Subcutaneous abdominal adipose tissue (tissue), 5 donors: ENCODE measurements around the gene YDJC.
"Not testable (repeated sequence)": the region's sequence is repeated elsewhere in the genome, so short reads cannot be mapped to it uniquely, and the experiment has no call there.

Experiments used
- H3K27ac ChIP-seq: one replicate; pipeline ENCODE4 v1.7.0; 2013; ENCODE audit warnings: low read depth, mild to moderate bottlenecking, inconsistent platforms, low read length, moderate library complexity
- H3K27me3 ChIP-seq, 5 donors: one replicate each; pipeline ENCODE4 v1.7.0; 2013; ENCODE audit warnings: low read length in 5 of 5, inconsistent platforms in 1 of 5; ENCODE audit not compliant: control insufficient read depth in 5 of 5, insufficient read depth in 4 of 5
- H3K36me3 ChIP-seq, 5 donors: one replicate each; pipeline ENCODE4 v1.7.0; 2013; ENCODE audit warnings: low read length in 5 of 5; ENCODE audit not compliant: control insufficient read depth in 5 of 5, insufficient read depth in 5 of 5
- H3K4me1 ChIP-seq, 5 donors: one replicate each; pipeline ENCODE4 v1.7.0; 2013; ENCODE audit warnings: low read length in 5 of 5, mild to moderate bottlenecking in 3 of 5, moderate library complexity in 1 of 5; ENCODE audit not compliant: control insufficient read depth in 5 of 5, insufficient read depth in 5 of 5
- H3K4me3 ChIP-seq, 5 donors: one replicate each; pipeline ENCODE4 v1.7.0; 2013; ENCODE audit warnings: low read length in 5 of 5, low read depth in 1 of 5
- H3K9ac ChIP-seq, 5 donors: one replicate each; pipeline ENCODE4 v1.7.0; 2013; ENCODE audit warnings: low read length in 5 of 5, mild to moderate bottlenecking in 4 of 5, moderate library complexity in 3 of 5
- H3K9me3 ChIP-seq, 5 donors: one replicate each; pipeline ENCODE4 v1.7.0; 2013; ENCODE audit warnings: low read length in 5 of 5; ENCODE audit not compliant: control insufficient read depth in 5 of 5
- donor health status: healthy.
- donor health status: healthy.
- donor health status: healthy.
- donor health status: healthy.
- donor health status: healthy.

YDJC gene

GRCh38 chr22:21592422-21592821 lies 37.4 kb downstream of the YDJC start:
- H3K27me3 ChIP-seq = no peaks in the 10 kb centered on the region
- H3K27ac ChIP-seq = no peak overlapping the region
- H3K9me3 ChIP-seq = no peaks in the 10 kb centered on the region
- no peak overlapping the region for H3K4me3 ChIP-seq
- peaks cover 2 to 63% (median 52%) of the 10 kb centered on the region in 5 donors for H3K4me1 ChIP-seq
- H3K9ac ChIP-seq = no peak overlapping the region
- H3K36me3 ChIP-seq = peaks cover 3 to 44% (median 33%) of the 10 kb centered on the region in 5 donors

DNA sequence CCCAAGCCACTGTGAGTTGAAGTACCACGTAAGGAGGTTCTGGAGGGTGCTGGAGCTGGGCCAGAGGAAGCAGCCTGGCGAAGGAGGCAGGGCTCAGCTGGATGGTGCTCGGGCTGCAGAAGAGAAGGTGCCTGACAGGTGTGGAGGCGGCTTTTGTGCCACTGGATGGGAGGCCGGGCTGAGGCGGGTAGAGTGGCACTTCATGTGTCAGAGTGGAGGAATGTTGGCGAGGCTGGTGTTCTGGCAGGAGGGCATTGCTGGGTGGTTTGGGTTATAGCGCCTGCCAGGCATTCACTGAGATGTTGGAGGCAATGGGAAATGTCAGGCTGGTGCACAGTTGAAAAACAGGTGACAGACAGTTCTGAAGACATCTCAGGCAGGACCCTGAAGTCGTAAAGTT lies 38.1 kb downstream of the YDJC start:
- Histone ChIP-seq H3K4me3 (no peak overlapping the region), H3K9me3 (no peaks in the 10 kb centered on the region), H3K36me3 (peaks cover 3 to 41% (median 33%) of the 10 kb centered on the region in 5 donors), H3K9ac (no peak overlapping the region), H3K4me1 (peaks cover 2 to 64% (median 53%) of the 10 kb centered on the region in 5 donors), H3K27me3 (no peaks in the 10 kb centered on the region), H3K27ac (no peak overlapping the region)

- Histone ChIP-seq H3K36me3 (peaks cover 3 to 38% (median 31%) of the 10 kb centered on the region in 5 donors), H3K9me3 (no peaks in the 10 kb centered on the region), H3K27ac (no peak overlapping the region), H3K9ac (no peak overlapping the region), H3K27me3 (no peaks in the 10 kb centered on the region), H3K4me1 (peaks cover 2 to 64% (median 53%) of the 10 kb centered on the region in 5 donors), H3K4me3 (no peak overlapping the region)
These were observed 38.8 kb downstream of the YDJC start for GRCh38 chr22:21590809-21591641.

- Histone ChIP-seq H3K4me1 (peaks cover 2 to 54% (median 43%) of the 10 kb centered on the region in 5 donors), H3K27me3 (no peaks in the 10 kb centered on the region), H3K36me3 (peaks cover 3 to 29% (median 20%) of the 10 kb centered on the region in 5 donors)
These were observed 40.4 kb downstream of the YDJC start for GRCh38 chr22:21589396-21589795.

GRCh38 chr22:21587803-21588611 lies 41.8 kb downstream of the YDJC start:
- Histone ChIP-seq H3K9ac (no peak overlapping the region), H3K27me3 (no peaks in the 10 kb centered on the region), H3K9me3 (no peaks in the 10 kb centered on the region), H3K4me3 (no peak overlapping the region), H3K36me3 (peaks cover 0 to 19% (median 6%) of the 10 kb centered on the region in 5 donors), H3K27ac (no peak overlapping the region), H3K4me1 (peaks cover 2 to 48% (median 35%) of the 10 kb centered on the region in 5 donors)

More at GRCh38 chr22:21589396-21589795, 40.4 kb downstream of the YDJC start:
- Histone ChIP-seq H3K9ac (no peak overlapping the region), H3K9me3 (no peaks in the 10 kb centered on the region), H3K4me3 (no peak overlapping the region), H3K27ac (no peak overlapping the region)

DNA sequence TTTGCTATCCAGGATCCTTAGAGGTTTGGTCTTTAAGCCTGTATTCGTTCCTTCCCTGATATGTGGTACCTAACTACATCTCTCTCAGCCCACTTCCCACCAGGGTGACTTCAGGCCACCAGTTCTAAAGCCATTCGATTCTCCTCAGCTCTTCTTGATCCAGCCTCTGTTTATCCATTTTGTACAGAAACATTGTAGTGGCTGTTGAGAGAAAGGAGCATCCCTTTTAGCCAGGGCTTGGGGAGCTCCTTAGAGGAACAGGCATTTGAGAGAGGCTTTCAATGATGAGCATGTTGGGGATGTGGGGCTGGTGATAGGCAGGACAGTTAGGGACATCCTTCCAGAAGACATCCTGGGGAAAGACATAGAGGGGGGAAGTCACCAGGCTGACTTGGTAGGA lies 44.4 kb downstream of the YDJC start:
- no peaks in the 10 kb centered on the region for H3K27me3 ChIP-seq
- H3K4me1 ChIP-seq = peaks cover 0 to 36% (median 21%) of the 10 kb centered on the region in 5 donors
- peaks cover 0 to 11% (median 0%) of the 10 kb centered on the region in 5 donors for H3K36me3 ChIP-seq
- no peaks in the 10 kb centered on the region for H3K9me3 ChIP-seq
- no peak overlapping the region for H3K4me3 ChIP-seq
- H3K9ac ChIP-seq = no peak overlapping the region
- H3K27ac ChIP-seq = no peak overlapping the region

DNA sequence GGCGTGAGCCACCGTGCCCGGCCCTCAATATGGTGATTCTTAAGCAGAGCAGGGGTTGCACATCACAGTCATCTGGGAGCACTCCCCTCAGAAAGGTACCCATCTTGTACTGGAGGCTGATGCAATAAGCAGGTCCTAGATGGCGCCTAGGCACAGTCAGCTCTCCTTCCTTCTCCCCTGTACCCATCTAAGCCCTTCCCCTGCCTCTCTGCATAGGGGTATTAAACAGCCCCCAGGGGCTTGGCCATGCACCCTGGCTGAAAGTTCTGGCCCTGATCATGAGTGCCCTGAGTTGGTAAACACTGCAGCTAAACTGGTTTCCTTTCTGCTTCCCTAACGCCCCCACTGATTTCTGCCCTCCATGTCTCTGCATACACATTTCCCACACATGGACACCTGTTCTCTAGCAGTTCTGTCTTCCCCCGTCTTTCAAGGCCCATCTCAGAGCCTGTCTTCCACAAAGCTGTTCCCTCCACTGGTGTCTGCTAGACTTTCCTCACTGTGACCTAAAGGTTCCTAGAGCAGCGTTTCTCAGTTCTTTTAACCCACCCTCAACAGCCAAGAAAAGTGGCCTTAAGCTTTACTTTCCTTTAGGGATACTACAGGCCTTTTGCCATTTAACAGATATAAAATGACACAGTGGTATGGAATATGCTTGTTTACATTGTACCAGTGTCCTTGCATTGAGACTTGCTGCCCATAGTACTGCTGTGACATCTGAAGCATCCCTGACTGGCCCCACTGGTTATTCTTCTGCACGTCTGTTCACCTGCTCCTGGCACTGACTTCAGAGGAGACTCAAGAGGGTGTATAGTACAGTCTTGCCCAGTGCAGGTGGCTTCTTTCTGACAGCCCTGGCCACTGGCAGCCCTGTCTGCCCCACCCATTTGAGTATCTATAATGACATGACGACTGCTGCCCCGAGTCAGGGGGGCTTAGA lies 46.8 kb downstream of the YDJC start:
- Histone ChIP-seq H3K27me3 (no peaks in the 10 kb centered on the region), H3K4me1 (peaks cover 3 to 39% (median 30%) of the 10 kb centered on the region in 5 donors), H3K27ac (no peak overlapping the region), H3K4me3 (no peak overlapping the region), H3K9ac (peak overlapping the region in 1 of 5 donors; percentile 19), H3K36me3 (peaks cover 0 to 11% (median 2%) of the 10 kb centered on the region in 5 donors), H3K9me3 (no peaks in the 10 kb centered on the region)

GRCh38 chr22:21581009-21581713 lies 48.7 kb downstream of the YDJC start:
- Histone ChIP-seq H3K4me1 (peaks cover 3 to 37% (median 29%) of the 10 kb centered on the region in 5 donors), H3K36me3 (peaks cover 0 to 11% (median 2%) of the 10 kb centered on the region in 5 donors)
- H3K9ac ChIP-seq, H3K27ac ChIP-seq, H3K9me3 ChIP-seq, H3K4me3 ChIP-seq, H3K27me3 ChIP-seq: not testable (repeated sequence)

DNA sequence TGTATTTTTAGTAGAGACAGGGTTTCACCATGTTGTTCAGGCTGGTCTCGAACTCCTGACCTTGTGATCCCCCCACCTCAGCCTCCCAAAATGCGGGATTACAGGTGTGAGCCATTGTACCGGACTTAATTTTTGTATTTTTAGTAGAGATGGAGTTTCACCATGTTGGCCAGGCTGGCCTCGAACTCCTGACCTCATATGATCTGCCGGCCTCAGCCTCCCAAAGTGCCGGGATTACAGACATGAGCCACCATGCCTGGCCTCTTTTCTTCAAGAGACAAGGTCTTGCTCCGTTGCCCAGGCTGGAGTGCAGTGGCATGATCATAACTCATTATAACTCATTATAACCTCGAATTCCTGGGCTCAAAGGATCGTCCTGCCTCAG lies 49.2 kb downstream of the YDJC start:
- H3K4me3 ChIP-seq, H3K9ac ChIP-seq, H3K9me3 ChIP-seq, H3K27ac ChIP-seq, H3K36me3 ChIP-seq, H3K27me3 ChIP-seq: not testable (repeated sequence)
- peaks cover 3 to 37% (median 29%) of the 10 kb centered on the region in 5 donors for H3K4me1 ChIP-seq
